Measurements from ENCODE around the gene MRFAP1L1.

MRFAP1L1 gene

GRCh38 chr4:6718932-6719610 is 9.4 kb upstream of the MRFAP1L1 start:
- FAIRE-seq = no peak
- DNase-seq (ENCODE audit: extremely low spot score, insufficient read length, low read depth) = no peak

GRCh38 chr4:6716958-6717655 is 7.4 kb upstream of the MRFAP1L1 start:
- DNase-seq (ENCODE audit: extremely low spot score, insufficient read length, low read depth) (no peak), FAIRE-seq (no peak)

- peak; percentile 90 for DNase-seq (ENCODE audit: extremely low spot score, insufficient read length, low read depth)
- FAIRE-seq = peak; percentile 93
These were observed 6.6 kb upstream of the MRFAP1L1 start, which contains the start of gene BLOC1S4 for GRCh38 chr4:6716018-6716911. Gene BLOC1S4 (plus strand): TSS chr4:6716174. CDS start chr4:6716210, 36 bp downstream.

- FAIRE-seq (no peak), DNase-seq (ENCODE audit: extremely low spot score, insufficient read length, low read depth) (no peak)
These were observed 6.0 kb upstream of the MRFAP1L1 start for GRCh38 chr4:6715704-6716017.

GRCh38 chr4:6714954-6715353 is 5.3 kb upstream of the MRFAP1L1 start:
- no peak for FAIRE-seq

GRCh38 chr4:6710996-6711395 is 1.3 kb upstream of the MRFAP1L1 start:
- no peak for FAIRE-seq
- DNase-seq (ENCODE audit: extremely low spot score, insufficient read length, low read depth) = no peak

More at GRCh38 chr4:6714954-6715353, 5.3 kb upstream of the MRFAP1L1 start:
- no peak for DNase-seq (ENCODE audit: extremely low spot score, insufficient read length, low read depth)

- DNase-seq (ENCODE audit: extremely low spot score, insufficient read length, low read depth) (no peak), FAIRE-seq (no peak)
These were observed 617 bp upstream of the MRFAP1L1 start for GRCh38 chr4:6710282-6710681.

GRCh38 chr4:6706173-6706572 is 3.5 kb downstream of the MRFAP1L1 start:
- DNase-seq (ENCODE audit: extremely low spot score, insufficient read length, low read depth) (no peak), FAIRE-seq (no peak)

- DNase-seq (ENCODE audit: extremely low spot score, insufficient read length, low read depth) = no peak
- FAIRE-seq = no peak
These were observed 4.0 kb downstream of the MRFAP1L1 start for GRCh38 chr4:6705646-6706045.

GRCh38 chr4:6703786-6704185 is 5.9 kb downstream of the MRFAP1L1 start:
- FAIRE-seq (no peak), DNase-seq (ENCODE audit: extremely low spot score, insufficient read length, low read depth) (no peak)

- no peak for DNase-seq (ENCODE audit: extremely low spot score, insufficient read length, low read depth)
- no peak for FAIRE-seq
These were observed 6.9 kb downstream of the MRFAP1L1 start for GRCh38 chr4:6702761-6703160.

GRCh38 chr4:6701371-6701770 is 8.3 kb downstream of the MRFAP1L1 start:
- FAIRE-seq = no peak

GRCh38 chr4:6699903-6700302 is 9.8 kb downstream of the MRFAP1L1 start:
- DNase-seq (ENCODE audit: extremely low spot score, insufficient read length, low read depth) (no peak), FAIRE-seq (no peak)

More at GRCh38 chr4:6701371-6701770, 8.3 kb downstream of the MRFAP1L1 start:
- no peak for DNase-seq (ENCODE audit: extremely low spot score, insufficient read length, low read depth)

- FAIRE-seq (no peak), DNase-seq (ENCODE audit: extremely low spot score, insufficient read length, low read depth) (no peak)
These were observed 10.3 kb downstream of the MRFAP1L1 start for GRCh38 chr4:6699388-6699787.

- DNase-seq (ENCODE audit: extremely low spot score, insufficient read length, low read depth) = no peak
- FAIRE-seq = no peak
These were observed 12.5 kb downstream of the MRFAP1L1 start for GRCh38 chr4:6697131-6697530.

- DNase-seq (ENCODE audit: extremely low spot score, insufficient read length, low read depth) (no peak), FAIRE-seq (no peak)
These were observed 13.1 kb downstream of the MRFAP1L1 start for GRCh38 chr4:6696611-6697010.

- DNase-seq (ENCODE audit: extremely low spot score, insufficient read length, low read depth) = no peak
- peak; percentile 24 for FAIRE-seq
These were observed 13.7 kb downstream of the MRFAP1L1 start for GRCh38 chr4:6695660-6696610.

GRCh38 chr4:6694177-6694901 is 15.3 kb downstream of the MRFAP1L1 start:
- no peak for DNase-seq (ENCODE audit: extremely low spot score, insufficient read length, low read depth)
- no peak for FAIRE-seq

Data from GM18507 (cell line).